ENCODE measurements around the gene GABBR2.

GRCh38 chr9:98532574-98532973, 176.2 kb downstream of the GABBR2 start:
- no peak for TF ChIP-seq POLR2AphosphoS5 (IDR thresholded peaks at IDR 0.05; ENCODE audit: low read depth, low read length)
- no peak for TF ChIP-seq POLR2A (IDR thresholded peaks at IDR 0.05; ENCODE audit: low read depth, low read length)
- TF ChIP-seq TAF1 (IDR thresholded peaks at IDR 0.05; ENCODE audit: borderline replicate concordance, low read depth, low read length) = no peak

Measured in GM12892 (cell line).